HG03571 (cell line): Measurements from ENCODE around the gene CAPN15.

Experiments
- ATAC-seq: cut with Tn5 transposase; IDR thresholded peaks from one replicate; pipeline ENCODE4 v1.9.1; 2021; ENCODE audit not compliant: unreplicated experiment

CAPN15 gene

DNA sequence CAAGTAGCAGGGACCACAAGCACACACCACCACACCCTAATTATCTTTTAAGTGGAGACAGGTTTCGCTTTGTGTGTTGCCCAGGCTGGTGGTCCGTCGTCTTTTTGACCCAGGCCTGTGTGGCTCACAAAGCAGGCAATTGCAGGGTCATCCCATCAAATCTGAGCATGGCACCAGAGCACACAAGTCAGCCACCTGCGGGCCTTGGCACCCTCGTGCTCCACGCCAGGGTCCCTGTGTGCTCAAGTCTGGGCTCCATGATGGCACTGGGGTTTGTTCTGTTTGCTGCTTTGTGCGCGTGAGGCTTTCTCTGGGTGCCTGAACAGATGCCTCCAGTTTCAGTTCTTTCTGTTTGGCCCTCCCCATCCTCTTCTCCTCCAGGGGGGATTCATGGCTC is 2.4 kb upstream of the CAPN15 start:
- no peak for ATAC-seq

DNA sequence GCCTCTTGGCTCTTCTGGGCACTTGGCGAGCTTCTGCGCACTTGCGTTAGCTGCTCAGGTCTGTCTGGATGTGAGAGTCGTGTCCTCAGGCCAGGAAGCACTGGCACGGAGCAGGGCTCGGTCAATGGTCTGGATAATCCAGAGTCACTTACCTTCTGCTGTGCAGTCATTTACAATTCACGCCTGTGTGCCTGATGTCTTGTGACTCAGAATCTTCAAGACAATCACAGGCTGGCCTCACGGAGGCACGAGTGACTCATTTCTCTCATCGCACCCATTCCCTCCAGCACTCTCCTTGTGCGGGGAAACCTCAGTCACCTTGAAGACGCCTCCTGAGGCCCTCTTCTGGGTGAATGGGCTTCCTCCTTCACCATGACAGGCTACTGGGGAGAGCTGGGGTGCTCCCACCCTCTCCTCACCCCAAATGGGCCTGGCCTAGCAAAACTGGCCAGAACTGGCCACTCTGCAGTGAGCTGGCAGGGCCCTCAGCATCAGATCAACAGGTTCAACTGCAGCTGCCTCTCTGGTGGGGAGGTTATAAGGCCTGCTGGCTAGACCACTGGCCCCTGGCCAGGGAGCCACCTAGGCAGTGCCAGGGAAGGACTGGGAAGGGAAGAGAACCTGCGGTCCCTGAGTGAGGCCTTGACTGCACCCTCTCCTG is 1.9 kb upstream of the CAPN15 start:
- no peak for ATAC-seq

DNA sequence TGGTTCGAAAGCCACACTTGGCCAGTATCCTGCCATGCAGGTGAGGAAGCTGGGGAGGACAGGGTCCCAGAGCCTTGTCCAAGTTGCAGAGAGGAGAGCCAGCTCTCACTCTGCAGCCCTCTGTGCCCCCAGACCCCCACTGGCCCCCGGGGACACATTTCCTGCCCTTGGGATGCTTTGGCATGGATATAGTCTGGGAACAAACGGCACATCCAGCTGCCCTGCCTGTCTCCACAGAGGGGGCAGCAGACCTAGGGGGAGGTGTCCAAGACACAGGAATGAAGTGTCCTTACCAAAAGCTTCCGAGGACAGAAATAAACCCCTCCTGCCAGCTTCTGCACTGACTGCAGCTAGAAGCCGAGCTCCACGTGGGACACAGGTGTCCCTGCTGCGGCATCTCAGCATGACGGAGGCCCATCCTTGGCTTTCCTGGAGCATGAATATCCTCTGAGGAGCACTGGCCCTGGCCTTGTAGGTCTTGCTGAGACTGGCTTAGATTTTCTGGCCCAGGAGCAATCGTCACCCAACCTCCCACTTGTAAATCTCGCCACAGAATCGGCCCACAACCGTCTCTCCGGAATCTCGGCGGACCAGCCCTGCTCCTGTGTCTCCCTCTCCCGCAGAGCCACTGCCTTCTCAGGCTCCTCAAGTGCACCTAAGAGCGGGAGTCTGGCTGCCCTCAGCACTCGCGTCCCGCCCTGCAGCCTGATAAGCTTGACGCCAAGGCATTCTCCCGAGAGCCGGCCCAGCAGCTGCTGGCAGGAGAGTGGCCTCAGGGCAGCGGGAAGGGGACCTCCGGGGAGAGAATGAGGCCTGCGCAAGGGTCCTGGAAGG is 1.1 kb upstream of the CAPN15 start:
- ATAC-seq, result no peak

DNA sequence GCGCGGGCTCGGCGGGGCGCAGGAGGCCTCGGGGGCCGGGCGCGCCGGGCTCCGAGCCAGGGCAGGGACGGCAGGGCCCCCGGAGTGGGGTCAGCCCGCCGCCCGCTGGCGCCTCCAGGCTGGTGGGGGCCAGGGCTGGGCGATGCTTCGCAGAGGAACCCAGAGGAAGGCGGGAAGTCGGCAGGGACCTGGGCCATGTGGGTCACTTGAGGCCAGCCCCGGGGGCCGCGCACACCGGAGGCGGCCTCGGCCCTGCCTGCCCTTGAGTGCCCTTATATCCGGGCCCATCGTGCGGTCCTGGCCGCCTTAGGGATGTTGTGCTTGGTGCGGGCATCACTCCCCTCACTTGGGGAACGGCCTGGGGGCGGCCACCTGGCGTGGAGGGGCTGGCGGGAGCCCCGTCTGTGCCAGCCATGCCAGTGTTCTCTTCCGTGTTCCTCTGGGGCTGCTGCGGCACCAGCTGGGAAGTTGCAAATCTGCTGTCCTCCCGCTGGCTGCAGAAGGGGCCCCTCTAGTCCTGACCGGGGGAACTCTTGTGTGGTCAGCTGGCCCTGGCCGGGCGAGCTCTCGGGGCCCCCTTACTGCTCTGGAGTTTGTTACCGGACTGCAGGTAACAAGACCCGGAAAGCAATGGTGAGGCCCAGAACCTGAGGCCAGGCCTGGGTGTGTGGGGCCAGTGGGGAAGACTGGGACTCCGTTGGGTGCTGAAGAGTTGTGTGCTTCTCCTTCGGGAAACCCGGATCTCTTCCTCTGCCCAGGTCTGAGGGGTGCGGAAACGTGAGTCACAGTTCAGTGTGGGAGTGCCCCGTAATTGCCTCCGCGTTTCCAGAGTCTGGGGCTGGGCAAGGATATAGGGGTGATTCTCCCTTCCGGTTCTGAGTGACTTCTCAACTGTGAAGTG is 849 bp downstream of the CAPN15 start:
- ATAC-seq, result no peak

DNA sequence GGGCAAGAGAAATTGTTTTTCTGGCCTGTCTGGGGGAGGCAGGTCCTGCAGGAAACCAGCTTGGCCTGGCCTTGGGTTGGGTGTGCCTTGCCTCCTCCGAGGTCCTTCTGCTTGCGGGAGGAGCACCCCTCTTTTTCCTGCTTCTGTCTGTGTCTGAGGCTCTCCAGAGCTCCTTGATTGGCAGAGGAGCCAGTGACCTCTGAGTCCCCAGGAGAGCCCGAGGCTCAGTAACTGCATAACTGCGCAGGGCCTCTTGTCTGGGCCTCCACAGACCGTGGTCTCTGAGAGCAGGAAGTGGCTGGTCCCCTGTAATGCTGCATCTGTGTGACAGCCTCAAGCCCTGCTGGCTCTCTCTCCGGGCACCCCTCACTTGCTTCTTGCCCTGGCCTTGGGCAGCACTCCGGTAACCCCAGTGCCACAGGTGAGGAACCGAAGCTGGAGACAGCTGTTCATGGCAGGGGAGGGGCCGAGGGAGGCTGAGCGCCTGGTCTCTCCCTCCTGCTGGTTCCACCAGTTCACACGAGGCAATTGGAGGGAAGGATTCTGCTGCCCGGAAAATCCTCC is 1.6 kb downstream of the CAPN15 start:
- no peak for ATAC-seq

DNA sequence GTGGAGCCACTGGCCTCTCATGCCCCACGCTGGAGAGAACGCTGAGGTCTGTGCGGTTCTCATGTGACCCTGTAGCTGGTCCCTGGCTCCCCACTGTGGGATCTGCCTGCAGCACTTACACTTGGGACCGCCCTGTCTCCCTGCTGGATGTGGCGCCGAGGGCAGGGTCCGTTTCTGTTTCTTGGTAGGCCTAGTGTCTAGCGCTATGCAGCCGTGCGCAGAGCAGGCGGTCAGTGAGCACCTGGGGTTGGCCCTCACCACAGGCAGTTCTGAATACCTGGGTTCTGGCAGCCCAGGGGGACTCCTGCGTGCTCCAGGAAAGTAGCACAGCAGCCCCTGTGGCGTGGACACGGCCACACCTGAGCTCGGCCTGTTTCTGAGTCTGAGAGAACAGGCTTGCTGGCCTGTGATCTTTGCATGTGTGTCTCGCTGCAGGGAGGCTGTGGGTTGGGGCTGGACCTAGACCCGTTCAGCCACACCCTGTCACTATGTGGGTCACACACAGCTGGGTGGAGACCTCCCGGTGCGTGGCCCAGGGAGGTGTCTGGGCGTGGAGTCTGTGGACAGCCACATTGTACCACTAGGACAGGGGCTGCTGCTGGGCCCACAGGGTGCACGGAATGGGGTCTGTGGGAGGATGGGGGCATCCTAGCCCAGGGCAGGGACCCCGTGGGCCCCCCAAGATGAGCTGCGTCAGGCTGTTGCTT is 2.8 kb downstream of the CAPN15 start:
- no peak for ATAC-seq

DNA sequence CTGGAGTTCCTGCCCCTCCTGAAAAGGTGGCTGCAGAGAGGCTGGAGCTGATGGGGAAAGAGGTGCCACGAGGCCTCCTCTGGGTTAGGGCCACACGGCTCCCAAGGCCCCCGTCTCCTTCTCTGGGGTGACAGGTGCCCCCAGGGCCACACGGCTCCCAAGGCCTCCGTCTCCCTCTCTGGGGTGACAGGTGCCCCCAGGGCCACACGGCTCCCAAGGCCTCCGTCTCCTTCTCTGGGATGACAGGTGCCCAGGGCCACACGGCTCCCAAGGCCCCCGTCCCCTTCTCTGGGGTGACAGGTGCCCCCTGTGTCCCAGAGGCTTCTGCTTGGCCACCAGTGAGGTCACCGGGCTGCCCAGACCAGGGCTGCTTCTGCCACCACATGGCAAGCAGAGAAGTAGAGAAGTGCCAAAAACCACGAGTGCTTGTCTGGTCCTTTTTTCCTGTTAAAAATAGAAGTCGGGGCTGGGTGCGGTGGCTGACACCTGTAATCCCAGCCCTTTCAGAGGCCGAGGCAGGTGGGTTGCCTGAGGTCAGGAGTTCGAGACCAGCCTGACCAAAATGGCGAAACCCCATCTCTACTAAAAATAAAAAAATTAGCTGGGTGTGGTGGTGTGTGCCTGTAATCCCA is 4.1 kb downstream of the CAPN15 start:
- no peak for ATAC-seq

DNA sequence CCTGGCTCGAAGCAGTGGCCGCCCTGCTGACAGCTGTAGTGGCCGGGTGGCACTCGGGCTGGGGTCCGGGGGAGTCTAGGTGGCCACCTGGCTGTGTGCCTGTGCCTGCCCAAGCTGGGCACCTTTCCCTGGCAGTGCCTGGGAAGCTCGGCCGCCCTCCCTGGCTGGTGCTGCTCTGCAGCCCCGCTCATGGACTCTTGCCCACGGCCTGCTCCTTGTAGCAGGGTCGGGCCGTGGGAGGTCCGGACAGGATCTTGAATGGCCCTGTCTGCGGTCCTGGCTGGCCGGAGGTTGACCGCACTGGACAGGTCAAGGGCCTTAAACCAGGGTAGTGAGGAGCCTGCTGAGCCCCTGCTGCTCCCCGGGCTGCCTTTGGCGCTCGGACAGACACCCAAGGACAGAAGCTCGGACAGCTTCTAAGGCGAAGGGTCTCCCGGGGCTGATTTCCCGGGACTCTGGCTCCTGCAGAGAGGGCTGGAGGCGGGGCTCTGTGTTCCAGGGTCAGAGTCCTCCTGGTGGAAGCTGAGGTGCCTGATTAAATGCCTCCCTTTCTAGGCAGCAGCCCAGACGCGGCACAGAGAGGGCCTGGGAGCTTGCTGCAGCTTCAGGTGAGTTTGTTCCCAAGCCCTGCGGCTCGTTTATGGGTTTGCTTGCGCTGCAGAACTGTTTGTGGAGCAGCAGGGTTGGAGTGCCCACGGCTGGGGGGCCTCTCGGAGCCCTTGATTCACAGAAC is 6.0 kb downstream of the CAPN15 start:
- no peak for ATAC-seq

DNA sequence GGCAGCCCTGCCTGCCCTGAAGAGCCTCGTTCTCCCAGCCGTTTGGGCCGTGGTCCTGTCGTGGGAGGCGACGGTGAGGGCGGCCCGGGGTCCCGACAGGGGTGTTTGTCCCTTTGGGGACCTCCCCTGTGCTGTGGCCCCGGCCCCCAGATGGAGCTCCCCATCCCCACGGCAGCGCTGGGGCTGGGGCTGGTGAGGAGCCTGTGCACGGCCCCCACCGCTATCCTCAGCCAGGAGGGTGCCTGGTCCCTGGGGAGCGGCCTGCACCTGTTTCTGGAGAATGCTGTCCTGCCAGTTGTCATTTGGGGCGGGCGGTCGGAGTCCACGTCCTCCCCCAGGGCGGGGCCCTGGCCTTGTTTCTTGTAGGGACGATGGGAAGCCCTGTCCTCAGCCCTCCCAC is 6.6 kb downstream of the CAPN15 start:
- no peak for ATAC-seq

DNA sequence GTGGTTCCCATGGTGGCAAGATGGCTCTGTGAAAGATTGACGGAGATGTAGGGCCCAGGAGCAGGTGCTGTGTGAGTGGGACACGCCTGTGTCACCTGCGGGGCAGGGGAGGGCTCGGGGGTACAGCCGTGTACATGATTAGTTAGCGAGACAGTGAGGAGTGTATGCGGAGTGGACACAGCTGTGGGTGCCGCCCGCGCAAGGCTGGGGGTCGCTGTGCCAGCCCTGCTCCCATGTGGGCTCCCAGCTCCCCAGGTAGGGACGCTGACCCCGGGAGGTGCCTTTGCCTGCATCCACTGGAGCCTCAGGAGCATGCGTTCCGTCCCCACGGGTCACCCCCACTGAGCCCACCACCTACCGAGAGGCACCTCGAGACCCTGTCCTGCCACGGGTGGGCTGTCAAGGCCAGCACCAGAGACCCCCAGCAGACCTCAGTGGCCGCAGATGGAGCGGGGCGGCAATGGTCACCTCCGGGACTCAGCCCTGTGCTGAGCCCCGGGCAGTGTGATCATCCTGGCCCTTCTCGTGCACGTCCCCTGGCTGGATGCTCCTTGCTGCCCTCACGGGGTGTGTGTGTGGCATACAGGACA is 7.4 kb downstream of the CAPN15 start:
- no peak for ATAC-seq

DNA sequence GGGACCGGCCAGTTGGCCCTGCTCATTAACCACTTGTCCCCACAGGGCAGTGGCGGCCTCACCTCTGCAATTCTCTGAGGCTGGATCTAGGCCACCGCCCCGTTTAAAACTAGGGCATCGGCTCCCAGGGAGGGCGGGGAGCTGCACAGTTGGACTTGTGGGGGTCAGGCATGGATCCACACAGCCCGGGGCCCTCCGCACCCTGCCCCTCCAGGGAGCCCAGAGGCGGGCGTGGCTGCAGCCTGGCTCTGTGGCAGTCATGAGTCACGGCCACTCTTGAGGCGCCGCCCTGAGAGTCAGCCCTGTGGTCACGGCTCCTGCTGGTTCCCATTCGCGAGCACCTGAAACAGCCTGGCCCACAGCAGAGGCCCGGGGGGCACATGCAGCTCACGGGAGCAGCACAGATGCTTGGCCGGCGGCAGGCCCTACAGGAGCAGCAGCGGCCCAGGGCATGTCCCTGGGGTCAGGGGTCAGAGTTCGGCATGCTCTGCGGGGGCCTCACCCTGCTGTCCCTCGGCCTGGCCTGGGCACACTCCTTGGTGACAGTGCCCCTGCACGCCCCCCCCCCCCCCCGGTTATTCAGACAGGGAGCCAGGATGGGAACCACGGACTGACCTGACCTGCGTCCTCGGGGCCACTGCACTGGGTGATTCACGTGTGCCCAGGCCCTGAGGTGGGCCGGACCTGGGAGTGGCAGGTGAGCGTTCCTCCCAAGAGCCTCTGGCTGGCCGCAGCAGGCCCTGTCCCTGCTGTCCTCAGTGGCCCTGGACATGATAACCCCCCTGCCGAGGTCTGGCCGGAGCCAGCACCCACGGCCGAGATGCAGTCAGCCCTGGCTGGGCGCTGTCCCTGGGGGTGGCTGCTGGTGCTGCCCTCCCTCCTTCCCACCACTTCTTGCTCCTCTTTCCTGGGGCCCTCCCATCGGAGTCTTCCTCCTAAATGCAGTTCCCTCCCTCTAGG is 8.2 kb downstream of the CAPN15 start:
- ATAC-seq, result no peak

DNA sequence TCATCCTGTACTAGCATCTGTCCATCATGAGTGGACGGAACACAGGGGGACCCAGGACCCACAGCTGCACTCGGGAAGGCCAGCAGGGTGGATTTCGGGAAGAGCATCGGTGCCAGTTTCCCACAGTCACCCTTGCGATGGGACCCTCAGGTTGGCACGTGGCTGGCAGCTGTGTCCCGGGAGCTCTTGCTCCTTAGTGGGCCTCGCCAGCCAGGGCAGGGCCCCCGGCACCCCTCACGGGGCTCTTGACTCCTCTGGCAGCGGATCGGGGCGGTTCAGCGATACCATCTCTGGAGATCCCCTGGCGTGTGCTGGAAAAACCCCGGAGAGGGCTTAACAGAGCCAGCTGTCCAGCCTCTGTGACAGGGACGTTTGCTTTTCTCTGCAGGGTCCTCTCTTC is 9.2 kb downstream of the CAPN15 start:
- ATAC-seq, result no peak

DNA sequence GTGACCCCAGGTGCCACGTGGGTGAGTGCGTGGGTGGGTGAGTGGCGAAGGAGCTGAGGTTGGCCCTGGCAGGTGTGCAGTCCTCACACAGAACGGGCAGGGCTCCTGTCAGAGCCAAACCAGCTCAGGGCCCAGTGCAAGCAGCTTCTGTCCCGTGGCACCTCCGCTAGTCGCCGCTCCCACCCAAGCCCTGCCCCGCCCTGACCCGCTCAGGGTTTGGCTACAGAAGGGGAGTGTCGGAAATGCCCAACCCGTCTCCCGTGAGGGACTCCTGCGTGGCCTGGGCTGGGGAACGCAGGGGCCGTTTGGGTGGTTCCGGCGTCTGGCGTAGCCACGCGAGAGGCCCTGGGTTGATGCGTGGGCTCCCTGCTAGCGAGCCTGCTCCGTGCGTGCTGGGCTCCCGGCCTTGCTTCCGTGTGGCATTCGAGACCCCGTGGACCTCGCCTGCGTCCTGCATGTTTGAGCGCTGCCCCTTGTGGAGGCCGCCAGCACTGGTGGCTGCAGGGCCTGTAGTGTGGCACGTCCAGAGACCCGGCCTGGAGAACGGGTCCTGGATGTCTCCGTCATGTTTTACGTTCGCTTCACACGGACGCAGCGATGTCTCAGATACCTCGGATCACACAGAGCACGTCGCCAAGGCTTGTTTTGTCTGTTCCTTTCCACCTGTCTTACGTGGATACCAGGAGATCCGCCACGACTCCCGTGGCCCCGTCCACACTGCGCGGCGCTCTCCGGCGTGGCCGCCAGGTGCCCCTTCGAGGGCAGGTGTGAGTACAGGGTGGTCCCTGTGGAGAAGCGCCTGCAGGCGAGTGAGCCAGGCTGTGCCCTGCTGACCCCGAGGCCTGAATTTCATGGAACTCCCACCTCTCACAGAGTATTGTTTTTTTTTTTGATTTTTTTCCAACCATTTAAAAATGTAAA is 10.2 kb downstream of the CAPN15 start:
- ATAC-seq, result no peak

DNA sequence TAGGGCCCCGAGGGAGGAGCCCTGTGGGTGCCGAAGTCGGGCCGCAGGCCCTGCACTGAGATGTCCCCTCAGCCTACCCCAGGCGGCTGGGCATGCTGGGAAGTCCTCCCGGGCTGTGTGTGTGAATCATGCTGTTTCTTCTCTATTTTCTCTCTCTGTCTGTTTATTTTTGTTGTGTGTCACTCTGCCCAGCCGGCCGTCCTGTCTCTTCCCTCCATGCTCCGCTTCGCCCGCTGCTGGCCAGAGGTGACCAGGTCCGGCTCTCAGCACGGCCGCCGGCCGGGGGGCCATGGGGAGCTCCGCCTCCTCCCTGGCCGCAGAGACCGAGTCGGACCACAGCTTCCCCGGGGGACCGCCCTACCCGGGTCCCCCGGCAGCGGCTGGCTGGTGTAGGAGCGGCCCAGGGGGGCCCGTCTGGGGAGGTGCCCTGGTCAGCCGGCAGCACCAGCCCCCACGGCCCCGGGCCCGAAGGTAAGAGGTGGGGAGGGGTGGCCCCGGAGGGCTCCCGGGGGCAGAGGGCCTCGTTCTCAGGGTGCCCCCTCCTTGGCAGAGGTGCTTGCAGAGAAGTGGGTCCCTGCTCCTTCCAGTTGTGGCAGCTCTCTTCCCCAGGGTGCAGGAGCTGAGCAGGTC is 12.5 kb downstream of the CAPN15 start:
- no peak for ATAC-seq

DNA sequence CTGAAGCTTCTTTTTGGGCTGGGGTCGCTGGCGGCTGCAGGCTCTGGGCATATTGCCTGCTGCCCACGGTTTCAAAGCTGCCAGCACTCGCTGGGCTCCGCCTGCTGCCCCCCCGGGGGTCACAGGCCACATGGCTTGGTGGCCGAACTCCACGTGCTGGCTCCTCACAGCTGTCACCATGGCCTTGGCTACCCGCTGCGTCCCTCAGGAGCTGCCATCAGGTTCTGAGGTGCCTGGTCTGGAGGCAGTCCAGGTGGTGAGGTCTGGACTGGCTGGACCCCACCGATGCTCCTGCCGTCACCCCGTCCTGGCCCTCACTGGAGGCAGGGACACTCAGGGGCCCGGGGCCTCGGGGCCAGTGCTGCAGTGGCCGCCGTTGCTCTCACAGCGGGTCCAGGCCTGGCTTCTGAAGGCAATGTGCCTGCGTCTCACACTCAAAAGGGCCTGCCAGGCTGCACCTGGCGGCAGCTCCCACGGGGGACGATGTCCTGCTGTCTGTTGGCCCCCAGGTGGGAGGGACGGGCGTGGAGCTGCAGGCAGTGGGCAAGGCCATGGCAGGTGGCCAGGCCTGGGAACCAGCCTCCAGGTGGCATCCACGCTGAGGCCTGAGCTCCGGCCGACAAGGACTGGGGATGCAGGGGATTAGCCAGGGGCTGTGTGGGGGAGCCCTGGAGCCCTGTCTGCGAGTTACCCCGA is 13.3 kb downstream of the CAPN15 start:
- ATAC-seq, result no peak
